Liver (tissue), 9 donors: Measurements from ENCODE around the gene ACADSB. TPM values are rescaled to one million over a fixed set of nuclear protein-coding genes. Genes with fewer than 3 reads are reported as not detected.

Experiments
- DNase-seq: peaks from one replicate; pipeline ENCODE4 v3.0.0-alpha.2; 2017; ENCODE audit warnings: low spot score
- H3K27ac ChIP-seq, 2 donors: one replicate each; pipeline ENCODE4 v1.7.0; 2013; ENCODE audit warnings: inconsistent platforms in 2 of 2, low read length in 2 of 2, control low read depth in 1 of 2, low read depth in 1 of 2, mild to moderate bottlenecking in 1 of 2
- H3K27me3 ChIP-seq, 4 donors: one replicate each; pipeline versions ENCODE4 v1.6.1 to v1.7.0; 2013; ENCODE audit warnings: low read length in 3 of 4, inconsistent platforms in 1 of 4, mild to moderate bottlenecking in 1 of 4, moderate library complexity in 1 of 4; ENCODE audit not compliant: control insufficient read depth in 4 of 4, insufficient read depth in 4 of 4
- H3K36me3 ChIP-seq, 4 donors: one replicate each; pipeline versions ENCODE4 v1.6.1 to v1.7.0; 2013; ENCODE audit warnings: low read length in 3 of 4, mild to moderate bottlenecking in 3 of 4, low read depth in 1 of 4, moderate library complexity in 1 of 4; ENCODE audit not compliant: control insufficient read depth in 4 of 4, insufficient read depth in 3 of 4
- H3K4me1 ChIP-seq, 4 donors: one replicate each; pipeline versions ENCODE4 v1.6.1 to v1.7.0; 2013; ENCODE audit warnings: low read length in 3 of 4, mild to moderate bottlenecking in 3 of 4, moderate library complexity in 1 of 4; ENCODE audit not compliant: control insufficient read depth in 4 of 4, insufficient read depth in 4 of 4
- H3K4me3 ChIP-seq, 3 donors: one replicate each; pipeline versions ENCODE4 v1.6.1 to v1.7.0; 2013; ENCODE audit warnings: low read length in 3 of 3, control low read depth in 1 of 3, low read depth in 1 of 3, mild to moderate bottlenecking in 1 of 3
- H3K9ac ChIP-seq, 2 donors: one replicate each; pipeline ENCODE4 v1.7.0; 2013; ENCODE audit warnings: low read length in 2 of 2, mild to moderate bottlenecking in 2 of 2, moderate library complexity in 2 of 2, control low read depth in 1 of 2, low read depth in 1 of 2
- H3K9me3 ChIP-seq, 4 donors: one replicate each; pipeline versions ENCODE4 v1.6.1 to v1.7.0; 2013; ENCODE audit warnings: low read length in 3 of 4; ENCODE audit not compliant: control insufficient read depth in 4 of 4
- CTCF ChIP-seq: fragments of 150-350 bp; IDR thresholded peaks from 2 replicates; pipeline ENCODE4 v1.5.1; 2017; ENCODE audit warnings: improper control_type of control experiment, low read depth, low read length; ENCODE audit not compliant: missing input control
- EGR1 ChIP-seq, 2 donors: IDR thresholded peaks; 2 replicates each; pipeline ENCODE4 v1.6.1; 2016 to 2018; ENCODE audit warnings: antibody characterized with exemption in 2 of 2, low read depth in 2 of 2
- FOXA1 ChIP-seq: IDR thresholded peaks from 2 replicates; pipeline ENCODE4 v1.6.1; 2016; ENCODE audit warnings: antibody characterized with exemption
- FOXA2 ChIP-seq: IDR thresholded peaks from 2 replicates; pipeline ENCODE4 v1.6.1; 2016; ENCODE audit warnings: antibody characterized with exemption
- GABPA ChIP-seq, 2 donors: IDR thresholded peaks in 1 of 2; conservative IDR thresholded peaks in 1 of 2; 2 replicates each; pipeline ENCODE4 v1.6.1; 2016; ENCODE audit warnings: antibody characterized with exemption in 2 of 2, mild to moderate bottlenecking in 1 of 2, moderate library complexity in 1 of 2
- HNF4A ChIP-seq, 2 donors: conservative IDR thresholded peaks; 2 replicates each; pipeline ENCODE4 v1.6.1; 2016; ENCODE audit warnings: antibody characterized with exemption in 2 of 2, mild to moderate bottlenecking in 2 of 2
- HNF4G ChIP-seq: IDR thresholded peaks from 2 replicates; pipeline ENCODE4 v1.6.1; 2016; ENCODE audit warnings: antibody characterized with exemption
- JUND ChIP-seq, 2 donors: IDR thresholded peaks; 2 replicates each; pipeline ENCODE4 v1.6.1; 2016; ENCODE audit warnings: antibody characterized with exemption in 2 of 2
- MAX ChIP-seq: IDR thresholded peaks from 2 replicates; pipeline ENCODE4 v1.6.1; 2016; ENCODE audit warnings: antibody characterized with exemption
- NR2F2 ChIP-seq: IDR thresholded peaks from 2 replicates; pipeline ENCODE4 v1.6.1; 2016; ENCODE audit warnings: antibody characterized with exemption
- RAD21 ChIP-seq, 2 donors: IDR thresholded peaks; 2 replicates each; pipeline ENCODE4 v1.6.1; 2016; ENCODE audit warnings: antibody characterized with exemption in 2 of 2, mild to moderate bottlenecking in 2 of 2
- RXRA ChIP-seq, 2 donors: IDR thresholded peaks; 2 replicates each; pipeline ENCODE4 v1.6.1; 2017 to 2018; ENCODE audit warnings: antibody characterized with exemption in 2 of 2, mild to moderate bottlenecking in 1 of 2
- SP1 ChIP-seq: IDR thresholded peaks from 2 replicates; pipeline ENCODE4 v1.6.1; 2018; ENCODE audit warnings: antibody characterized with exemption, mild to moderate bottlenecking
- TAF1 ChIP-seq: conservative IDR thresholded peaks from 2 replicates; pipeline ENCODE4 v1.6.1; 2016; ENCODE audit warnings: antibody characterized with exemption, mild to moderate bottlenecking
- YY1 ChIP-seq: IDR thresholded peaks from 2 replicates; pipeline ENCODE4 v1.6.1; 2016; ENCODE audit warnings: antibody characterized with exemption, mild to moderate bottlenecking
- ZBTB33 ChIP-seq: IDR thresholded peaks from 2 replicates; pipeline ENCODE4 v1.6.1; 2016; ENCODE audit warnings: antibody characterized with exemption
- WGBS: extraction: QIAGEN DNeasy Blood & Tissue Kit; methylation state at CpG from one replicate; pipeline ENCODE4 v1.1.7; 2013; 5-methylcytosine and 5-hydroxymethylcytosine counted together
- polyA plus RNA-seq, 2 donors: library from polyadenylated mRNA; stranded (reverse) in 1 of 2; unstranded in 1 of 2; fragments of 200-250 nt in 1 of 2; fragments of >200 nt in 1 of 2; fragmentation: Nextera tagmentation in 1 of 2; extraction: Ambion mirVana in 1 of 2; gene quantifications; one replicate each; pipeline versions ENCODE4 v1.2.1 to v1.2.3, GENCODE V29; 2013 to 2015
- total RNA-seq, 2 donors: library from RNA; depleted of rRNA; stranded (reverse); fragments of >200 nt; gene quantifications; one replicate each; pipeline ENCODE4 v1.2.3, GENCODE V29; 2014
- TF ChIP-seq, protein P1 (sequence below): IDR thresholded peaks from 2 replicates; pipeline ENCODE4 v1.6.1; 2016; ENCODE audit warnings: antibody characterized with exemption
- TF ChIP-seq, protein P2 (sequence below): IDR thresholded peaks from 2 replicates; pipeline ENCODE4 v1.6.1; 2016; ENCODE audit warnings: antibody characterized with exemption, mild to moderate bottlenecking
- donor health status: healthy.
- donor health status: healthy.
- donor health status: healthy.
- donor health status: healthy.
- donor health status: healthy.

The ACADSB gene
- total and polyA plus RNA-seq, 4 donors = 97.9 to 164 (median 110) TPM

- Histone ChIP-seq H3K4me3 (no peak overlapping the region), H3K27me3 (no peaks in the 10 kb centered on the region), H3K9me3 (no peaks in the 10 kb centered on the region), H3K27ac (no peak overlapping the region), H3K36me3 (peaks cover 7 to 29% (median 14%) of the 10 kb centered on the region in 4 donors), H3K9ac (no peak overlapping the region), H3K4me1 (no peaks in the 10 kb centered on the region)
- 98% methylated on average over 3 of the region's 3 CpGs for WGBS
- no peak for TF ChIP-seq EGR1 (IDR thresholded peaks at IDR 0.05; ENCODE audit: low read depth in 2 of 2)
- TF ChIP-seq TAF1 = no peak
- TF ChIP-seq ZBTB33 = no peak
- no peak for TF ChIP-seq HNF4G
- no peak for TF ChIP-seq MAX
- TF ChIP-seq SP1 = no peak
- TF ChIP-seq FOXA2 = no peak
- TF ChIP-seq NR2F2 = no peak
- TF ChIP-seq HNF4A (conservative IDR thresholded peaks at IDR 0.05) = no peak
- TF ChIP-seq YY1 = no peak
- TF ChIP-seq RAD21 (IDR thresholded peaks at IDR 0.05) = no peak
- TF ChIP-seq CTCF = no peak
- TF ChIP-seq RXRA (IDR thresholded peaks at IDR 0.05) = no peak
- no peak for TF ChIP-seq FOXA1
- TF ChIP-seq, protein P1, sequence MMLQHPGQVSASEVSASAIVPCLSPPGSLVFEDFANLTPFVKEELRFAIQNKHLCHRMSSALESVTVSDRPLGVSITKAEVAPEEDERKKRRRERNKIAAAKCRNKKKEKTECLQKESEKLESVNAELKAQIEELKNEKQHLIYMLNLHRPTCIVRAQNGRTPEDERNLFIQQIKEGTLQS = no peak
- TF ChIP-seq, protein P2, sequence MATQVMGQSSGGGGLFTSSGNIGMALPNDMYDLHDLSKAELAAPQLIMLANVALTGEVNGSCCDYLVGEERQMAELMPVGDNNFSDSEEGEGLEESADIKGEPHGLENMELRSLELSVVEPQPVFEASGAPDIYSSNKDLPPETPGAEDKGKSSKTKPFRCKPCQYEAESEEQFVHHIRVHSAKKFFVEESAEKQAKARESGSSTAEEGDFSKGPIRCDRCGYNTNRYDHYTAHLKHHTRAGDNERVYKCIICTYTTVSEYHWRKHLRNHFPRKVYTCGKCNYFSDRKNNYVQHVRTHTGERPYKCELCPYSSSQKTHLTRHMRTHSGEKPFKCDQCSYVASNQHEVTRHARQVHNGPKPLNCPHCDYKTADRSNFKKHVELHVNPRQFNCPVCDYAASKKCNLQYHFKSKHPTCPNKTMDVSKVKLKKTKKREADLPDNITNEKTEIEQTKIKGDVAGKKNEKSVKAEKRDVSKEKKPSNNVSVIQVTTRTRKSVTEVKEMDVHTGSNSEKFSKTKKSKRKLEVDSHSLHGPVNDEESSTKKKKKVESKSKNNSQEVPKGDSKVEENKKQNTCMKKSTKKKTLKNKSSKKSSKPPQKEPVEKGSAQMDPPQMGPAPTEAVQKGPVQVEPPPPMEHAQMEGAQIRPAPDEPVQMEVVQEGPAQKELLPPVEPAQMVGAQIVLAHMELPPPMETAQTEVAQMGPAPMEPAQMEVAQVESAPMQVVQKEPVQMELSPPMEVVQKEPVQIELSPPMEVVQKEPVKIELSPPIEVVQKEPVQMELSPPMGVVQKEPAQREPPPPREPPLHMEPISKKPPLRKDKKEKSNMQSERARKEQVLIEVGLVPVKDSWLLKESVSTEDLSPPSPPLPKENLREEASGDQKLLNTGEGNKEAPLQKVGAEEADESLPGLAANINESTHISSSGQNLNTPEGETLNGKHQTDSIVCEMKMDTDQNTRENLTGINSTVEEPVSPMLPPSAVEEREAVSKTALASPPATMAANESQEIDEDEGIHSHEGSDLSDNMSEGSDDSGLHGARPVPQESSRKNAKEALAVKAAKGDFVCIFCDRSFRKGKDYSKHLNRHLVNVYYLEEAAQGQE = no peak
- no peak for TF ChIP-seq JUND (IDR thresholded peaks at IDR 0.05)
- TF ChIP-seq GABPA (IDR thresholded peaks at IDR 0.05 in 1 of 2, conservative IDR thresholded peaks at IDR 0.05 in 1 of 2) = no peak
- DNase-seq = no peak
Observed at GRCh38 chr10:123057968-123058367, 49.2 kb downstream of the ACADSB start.
